ENCODE data around the gene HSPA4. TPM values are rescaled to one million over a fixed set of nuclear protein-coding genes. Genes with fewer than 3 reads are reported as not detected.
"Not testable (repeated sequence)": the region's sequence is repeated elsewhere in the genome, so short reads cannot be mapped to it uniquely, and the experiment has no call there.

Gene HSPA4
- total and polyA plus RNA-seq, 7 donors: 41.2 to 154 (median 108) TPM

- TF ChIP-seq CTCF (IDR thresholded peaks at IDR 0.05): no peak
- DNase-seq: no peak
- Histone ChIP-seq H3K4me1 (no peaks in the 10 kb centered on the region), H3K27ac (no peak overlapping the region), H3K36me3 (ENCODE audit: insufficient read depth in 1 of 2, low read depth in 1 of 2) (no peaks in the 10 kb centered on the region), H3K4me3 (no peak overlapping the region), H3K27me3 (ENCODE audit: insufficient read depth in 3 of 3, low read length in 2 of 3) (no peaks in the 10 kb centered on the region), H3K9me3 (no peaks in the 10 kb centered on the region)
- intact Hi-C loops (cut with DNase I): no loop called here
- WGBS, 3 donors: 60 to 64% (median 64%) methylated on average over 2 of the region's 2 CpGs
- ATAC-seq: no peak
Observed at GRCh38 chr5:133132717-133133116, 80.9 kb downstream of the HSPA4 start.

GRCh38 chr5:133133241-133133640 lies 81.4 kb downstream of the HSPA4 start:
- H3K4me3 ChIP-seq; H3K27ac ChIP-seq; intact Hi-C loops (cut with DNase I); H3K4me1 ChIP-seq; ATAC-seq; DNase-seq; H3K9me3 ChIP-seq; H3K27me3 ChIP-seq (ENCODE audit: insufficient read depth in 3 of 3, low read length in 2 of 3); H3K36me3 ChIP-seq (ENCODE audit: insufficient read depth in 1 of 2, low read depth in 1 of 2): not testable (repeated sequence)
- WGBS, 3 donors: 98 to 100% (median 100%) methylated on average over 3 of the region's 5 CpGs

GRCh38 chr5:133136890-133137289 lies 85.1 kb downstream of the HSPA4 start:
- H3K27me3 ChIP-seq (ENCODE audit: insufficient read depth in 3 of 3, low read length in 2 of 3); intact Hi-C loops (cut with DNase I); H3K36me3 ChIP-seq (ENCODE audit: insufficient read depth in 1 of 2, low read depth in 1 of 2); H3K27ac ChIP-seq; H3K4me1 ChIP-seq; ATAC-seq; H3K9me3 ChIP-seq; DNase-seq; H3K4me3 ChIP-seq: not testable (repeated sequence)
- WGBS, 3 donors: 57 to 73% (median 65%) methylated on average over 1 to 2 of the region's 2 CpGs

GRCh38 chr5:133140311-133140710 lies 88.5 kb downstream of the HSPA4 start:
- TF ChIP-seq CTCF (IDR thresholded peaks at IDR 0.05): no peak
- ATAC-seq: no peak
- no peak for DNase-seq
- no peak overlapping the region for H3K4me3 ChIP-seq
- H3K9me3 ChIP-seq: no peaks in the 10 kb centered on the region
- no peaks in the 10 kb centered on the region for H3K27me3 ChIP-seq (ENCODE audit: insufficient read depth in 3 of 3, low read length in 2 of 3)
- intact Hi-C loops (cut with DNase I): no loop called here
- 93 to 94% (median 94%) methylated on average over 7 of the region's 7 CpGs for WGBS, 3 donors
- no peaks in the 10 kb centered on the region for H3K4me1 ChIP-seq
- H3K27ac ChIP-seq: no peak overlapping the region
- no peaks in the 10 kb centered on the region for H3K36me3 ChIP-seq (ENCODE audit: insufficient read depth in 1 of 2, low read depth in 1 of 2)

GRCh38 chr5:133141746-133142145 lies 89.9 kb downstream of the HSPA4 start:
- Histone ChIP-seq H3K9me3 (no peaks in the 10 kb centered on the region), H3K27me3 (ENCODE audit: insufficient read depth in 3 of 3, low read length in 2 of 3) (no peaks in the 10 kb centered on the region), H3K36me3 (ENCODE audit: insufficient read depth in 1 of 2, low read depth in 1 of 2) (no peaks in the 10 kb centered on the region), H3K4me1 (no peaks in the 10 kb centered on the region), H3K4me3 (no peak overlapping the region), H3K27ac (no peak overlapping the region)
- intact Hi-C loops (cut with DNase I): no loop called here
- DNase-seq (no peak), ATAC-seq (no peak)
- TF ChIP-seq CTCF (IDR thresholded peaks at IDR 0.05): no peak
- WGBS, 3 donors: 85 to 87% (median 85%) methylated on average over 3 of the region's 3 CpGs

GRCh38 chr5:133142782-133143181 lies 91.0 kb downstream of the HSPA4 start:
- Histone ChIP-seq H3K27me3 (ENCODE audit: insufficient read depth in 3 of 3, low read length in 2 of 3) (no peaks in the 10 kb centered on the region), H3K4me1 (no peaks in the 10 kb centered on the region), H3K27ac (no peak overlapping the region), H3K4me3 (no peak overlapping the region), H3K9me3 (no peaks in the 10 kb centered on the region), H3K36me3 (ENCODE audit: insufficient read depth in 1 of 2, low read depth in 1 of 2) (no peaks in the 10 kb centered on the region)
- 88 to 92% (median 90%) methylated on average over 6 of the region's 6 CpGs for WGBS, 3 donors
- no peak for ATAC-seq
- DNase-seq: no peak
- intact Hi-C loops (cut with DNase I): no loop called here
- no peak for TF ChIP-seq CTCF (IDR thresholded peaks at IDR 0.05)

Measured in psoas muscle (tissue), 8 donors.